GM18858 (cell line): ENCODE measurements around the gene MBP.
"Not testable (repeated sequence)": the region's sequence is repeated elsewhere in the genome, so short reads cannot be mapped to it uniquely, and the experiment has no call there.

Experiments
- ATAC-seq: cut with Tn5 transposase; IDR thresholded peaks from one replicate; pipeline ENCODE4 v1.9.1; 2021; ENCODE audit not compliant: unreplicated experiment

The MBP gene

DNA sequence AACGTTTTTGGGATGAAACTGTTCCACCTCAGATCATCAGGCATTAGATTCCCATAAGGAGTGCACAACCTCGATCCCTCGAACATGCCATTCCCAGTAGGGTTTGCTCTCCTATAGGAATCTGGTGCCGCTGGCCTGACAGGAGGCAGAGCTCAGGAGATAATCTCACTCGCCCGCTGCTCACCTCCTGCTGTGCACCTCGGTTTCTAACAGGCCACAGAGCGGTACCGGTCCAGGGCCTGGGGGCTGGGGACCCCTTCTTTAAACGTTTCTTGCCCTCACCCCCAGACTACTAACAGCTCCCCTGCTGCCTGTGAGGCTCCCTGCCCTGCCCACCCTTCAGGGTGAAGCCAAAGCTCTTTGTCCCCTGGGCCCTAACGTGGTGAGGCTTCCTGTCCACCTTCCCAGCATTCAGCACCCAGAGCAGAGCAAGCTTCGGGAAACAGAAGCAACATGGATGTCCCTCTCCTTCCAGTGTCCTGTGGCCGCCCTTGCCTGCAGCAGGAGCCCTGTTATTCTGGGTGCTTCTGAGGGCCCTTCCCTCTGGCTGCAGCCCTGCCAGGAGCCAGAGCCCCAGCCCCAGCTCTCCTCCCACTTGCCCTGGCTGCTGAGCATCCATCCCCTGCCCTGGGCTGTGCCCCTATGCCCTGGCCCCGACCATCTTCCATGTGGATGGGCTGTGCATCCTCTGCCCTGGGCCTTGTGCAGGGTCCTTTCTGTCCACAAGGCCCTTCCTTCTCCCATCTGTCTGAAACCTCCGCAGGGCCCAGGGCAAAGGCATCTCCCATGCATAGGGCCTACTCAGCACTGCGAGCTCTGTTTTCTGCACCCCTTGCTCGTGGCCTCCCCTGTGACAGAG is 140.1 kb downstream of the MBP start:
- ATAC-seq: no peak

DNA sequence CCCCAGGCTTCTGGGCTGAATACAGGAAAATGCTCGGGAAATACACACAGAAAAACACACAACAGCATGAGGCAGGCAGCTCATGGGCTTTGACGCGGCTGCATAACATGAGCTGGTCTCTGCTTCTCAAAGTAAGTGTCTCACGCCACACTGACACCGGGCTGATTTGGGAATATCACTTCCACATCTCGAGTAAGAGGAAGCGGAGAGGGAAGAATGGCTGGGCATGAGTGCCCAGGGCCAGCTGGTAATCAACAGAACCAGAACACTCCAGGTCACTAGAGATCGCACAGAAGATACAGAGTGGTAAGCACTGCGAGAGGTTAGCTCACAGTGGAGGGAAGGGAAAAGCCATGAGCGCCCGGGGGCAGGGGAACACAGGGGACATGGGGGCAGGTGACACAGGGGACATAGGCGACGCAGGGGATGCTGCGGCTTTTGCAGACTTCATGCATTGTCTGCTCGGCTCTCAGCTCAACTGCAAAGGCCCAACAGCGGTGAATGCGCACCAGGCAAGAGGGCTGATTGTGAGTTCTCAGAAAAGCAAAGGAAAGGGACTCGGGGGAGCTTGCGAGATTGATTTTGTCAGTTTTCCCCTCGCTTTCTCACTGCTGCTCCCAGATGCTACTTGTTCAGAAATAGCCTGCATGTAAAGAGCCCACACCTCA is 141.4 kb downstream of the MBP start:
- ATAC-seq: no peak

GRCh38 chr18:76990343-76991020 is 142.1 kb downstream of the MBP start:
- ATAC-seq: not testable (repeated sequence)

DNA sequence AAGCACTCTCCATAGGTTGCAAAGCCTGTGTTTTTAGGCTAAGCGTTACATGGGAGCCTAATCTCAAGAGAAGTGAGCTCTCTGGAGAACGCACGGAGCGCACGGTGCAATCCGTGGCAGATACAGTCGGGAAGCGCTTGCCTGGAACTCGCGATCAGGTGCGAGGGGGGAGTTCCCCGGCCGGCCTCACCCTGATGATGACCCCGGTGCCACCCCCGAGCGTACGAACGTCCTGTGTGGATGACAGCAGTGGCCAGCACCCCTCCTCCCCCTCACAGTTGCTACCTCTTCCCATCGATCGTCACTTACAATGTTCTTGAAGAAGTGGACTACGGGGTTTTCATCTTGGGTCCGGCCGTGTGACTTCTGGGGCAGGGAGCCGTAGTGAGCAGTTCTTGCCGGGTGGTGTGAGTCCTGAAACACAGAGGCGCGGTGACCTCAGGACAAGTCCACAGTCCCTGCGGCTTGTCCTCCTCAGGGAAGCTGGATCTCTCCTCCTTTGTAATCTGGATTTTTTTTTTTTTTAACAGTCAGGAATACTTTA is 142.9 kb downstream of the MBP start:
- ATAC-seq: no peak

DNA sequence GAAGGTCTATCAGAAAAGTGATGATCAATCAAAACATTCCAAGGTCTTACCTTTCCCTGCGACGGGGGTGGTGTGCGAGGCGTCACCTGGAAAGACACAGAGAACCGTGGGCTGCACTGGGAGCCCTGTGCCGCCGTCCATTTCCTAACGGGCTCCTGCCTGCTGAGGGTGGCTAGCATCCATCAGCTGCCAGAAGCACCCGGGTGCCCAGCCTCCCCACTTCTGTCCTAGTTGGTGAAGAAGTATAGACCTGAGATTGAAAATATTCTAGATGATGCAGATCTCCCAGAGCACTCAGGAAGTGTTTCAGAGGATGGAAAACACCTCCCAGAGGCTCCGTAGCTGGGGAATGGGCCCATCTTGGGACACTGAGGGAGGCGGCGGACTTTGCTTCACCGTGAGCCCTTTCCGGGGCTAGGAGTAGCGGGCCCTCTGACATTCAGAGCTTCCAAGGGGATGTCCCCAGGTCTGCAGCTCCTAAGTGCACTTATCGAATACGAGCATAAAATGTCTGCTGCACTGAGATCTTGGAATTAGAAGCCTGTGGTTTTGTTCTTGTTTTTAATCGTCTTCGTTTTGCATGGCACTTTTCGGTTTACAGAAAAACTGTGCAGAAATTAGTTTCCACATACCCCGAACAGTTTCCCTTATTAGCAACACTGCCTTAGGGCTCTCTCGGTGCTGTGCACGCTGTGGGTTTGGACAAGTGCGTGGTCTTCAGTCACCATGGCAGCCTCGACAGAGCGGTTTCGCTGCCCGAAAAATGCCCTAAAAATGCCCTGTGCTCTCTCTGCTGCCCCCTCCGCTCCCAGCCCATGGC is 143.5 kb downstream of the MBP start:
- ATAC-seq: no peak

DNA sequence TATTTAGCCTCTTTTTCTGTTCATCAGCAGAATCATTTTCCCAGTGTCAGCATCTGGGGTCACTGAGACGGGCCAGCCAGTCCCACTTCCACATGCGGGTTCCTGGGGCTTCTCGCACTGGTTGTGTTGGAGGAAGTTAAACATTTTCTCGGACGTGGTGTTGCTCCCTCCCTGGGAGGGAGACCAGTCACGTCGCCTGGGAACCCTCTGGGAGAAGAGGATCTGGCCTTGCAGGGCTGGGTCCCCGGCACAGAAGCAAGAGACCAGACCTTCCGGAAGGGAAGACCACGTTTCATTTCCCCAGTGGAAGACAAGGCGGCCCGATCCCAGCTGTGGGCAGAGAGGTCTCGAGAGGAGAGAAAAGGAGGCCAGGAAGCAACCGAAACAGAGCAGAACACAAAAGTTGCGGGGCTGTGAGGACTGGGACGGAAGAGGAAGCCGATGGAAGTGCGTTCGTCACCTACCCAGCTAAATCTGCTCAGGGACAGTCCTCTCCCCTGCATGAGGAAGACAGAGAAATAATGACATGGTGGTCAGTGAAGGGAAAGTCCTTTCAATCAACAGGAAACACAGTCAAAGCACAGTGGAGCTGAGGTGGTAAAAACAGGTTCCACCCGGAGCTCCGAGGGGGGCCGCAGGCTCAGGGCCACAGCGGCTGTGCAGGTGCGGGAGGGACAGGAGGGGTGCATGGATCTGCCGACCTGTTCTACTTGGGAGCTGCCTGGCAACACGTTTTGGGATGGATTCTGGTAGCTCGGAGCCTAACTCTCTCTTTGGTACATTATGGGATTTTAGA is 144.4 kb downstream of the MBP start:
- no peak for ATAC-seq

GRCh38 chr18:76986406-76986805 is 146.2 kb downstream of the MBP start:
- ATAC-seq: no peak

GRCh38 chr18:76985951-76986236 is 146.7 kb downstream of the MBP start:
- ATAC-seq: no peak

DNA sequence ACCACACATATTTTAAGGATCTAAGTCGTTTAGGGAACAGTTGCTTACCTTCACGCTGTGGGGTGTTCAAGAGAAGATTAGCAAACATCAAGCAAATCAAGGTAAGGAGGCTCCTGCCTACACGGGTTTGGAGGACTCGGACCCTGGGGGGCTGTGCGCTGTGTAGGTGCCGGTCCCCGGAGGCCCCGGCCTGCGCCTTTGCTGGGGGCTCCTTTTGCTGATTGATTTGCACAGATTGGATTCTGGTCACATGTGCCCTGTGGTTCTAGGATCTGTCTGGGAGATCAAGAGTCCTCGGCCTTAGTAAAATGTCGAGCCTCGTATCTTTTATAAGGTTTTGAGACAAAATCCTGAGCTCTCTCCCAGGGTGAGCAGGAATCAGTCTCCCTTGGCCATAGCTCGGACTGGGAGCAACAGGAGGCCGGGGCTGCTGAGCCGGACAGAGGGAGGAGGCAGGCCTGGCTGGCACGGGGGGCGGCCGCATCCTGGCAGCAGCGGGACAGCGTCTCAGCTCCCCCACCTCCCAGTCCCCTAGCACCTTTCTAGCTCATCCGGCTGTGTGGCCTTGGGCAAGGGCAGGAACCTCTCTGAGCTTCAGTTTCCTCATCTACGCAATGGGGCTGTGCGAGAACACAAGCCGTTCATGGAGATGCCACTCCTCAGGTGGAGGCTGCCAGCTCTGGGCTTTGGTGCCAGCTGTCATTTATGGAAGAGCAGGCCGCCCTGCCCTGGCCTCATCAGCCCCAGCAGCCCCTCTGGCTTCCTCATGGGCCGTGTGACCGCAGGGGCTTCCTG is 147.2 kb downstream of the MBP start:
- no peak for ATAC-seq

DNA sequence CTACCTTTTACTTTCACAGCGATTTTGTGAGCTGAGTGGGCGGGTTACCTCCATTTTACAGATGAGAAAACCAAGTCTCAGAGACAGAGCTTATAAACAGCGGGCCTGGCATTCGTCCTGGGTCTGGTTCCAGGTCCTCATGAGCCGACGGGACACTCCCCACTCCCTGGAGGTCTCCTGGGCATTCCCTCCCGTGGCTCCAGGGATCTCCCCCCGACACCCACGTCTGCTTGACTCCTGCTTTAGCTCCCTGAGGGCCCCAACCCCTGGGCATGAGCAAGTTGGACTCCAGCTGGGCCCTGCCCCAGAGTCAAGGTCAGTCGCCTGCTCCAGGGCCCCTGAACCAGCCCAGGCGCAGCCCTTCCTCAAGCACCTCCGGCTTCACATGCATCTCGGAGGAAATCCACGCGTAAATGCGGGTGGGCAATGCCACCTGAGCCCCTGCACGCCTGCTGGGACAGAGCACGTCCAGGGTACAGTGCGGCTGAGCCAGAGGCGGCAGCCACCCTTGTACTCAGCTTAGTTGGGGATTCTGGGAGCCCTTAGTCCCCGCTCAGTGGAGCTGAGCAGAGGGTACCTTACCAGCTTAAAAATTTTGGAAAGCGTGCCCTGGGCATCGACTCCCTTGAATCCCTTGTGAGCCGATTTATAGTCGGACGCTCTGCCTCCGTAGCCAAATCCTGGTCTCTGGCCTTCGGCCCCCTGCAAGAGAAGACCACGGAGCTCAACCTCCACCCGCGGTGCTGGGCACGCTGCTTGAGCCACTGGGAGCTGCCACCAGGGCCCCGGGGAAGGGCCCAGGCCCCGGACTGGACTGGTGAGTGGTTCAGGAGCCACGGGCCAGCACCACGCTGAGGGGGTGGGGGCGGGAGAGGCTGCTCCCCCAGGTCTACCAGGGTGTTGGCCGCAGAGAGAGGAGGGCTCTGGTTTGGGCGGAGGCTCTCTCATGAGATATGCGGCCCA is 148.1 kb downstream of the MBP start:
- ATAC-seq: no peak

- ATAC-seq: peak; percentile 3
These were observed 149.0 kb downstream of the MBP start for GRCh38 chr18:76983613-76984051.

GRCh38 chr18:76982841-76983583 is 149.6 kb downstream of the MBP start:
- ATAC-seq: peak; percentile 61

DNA sequence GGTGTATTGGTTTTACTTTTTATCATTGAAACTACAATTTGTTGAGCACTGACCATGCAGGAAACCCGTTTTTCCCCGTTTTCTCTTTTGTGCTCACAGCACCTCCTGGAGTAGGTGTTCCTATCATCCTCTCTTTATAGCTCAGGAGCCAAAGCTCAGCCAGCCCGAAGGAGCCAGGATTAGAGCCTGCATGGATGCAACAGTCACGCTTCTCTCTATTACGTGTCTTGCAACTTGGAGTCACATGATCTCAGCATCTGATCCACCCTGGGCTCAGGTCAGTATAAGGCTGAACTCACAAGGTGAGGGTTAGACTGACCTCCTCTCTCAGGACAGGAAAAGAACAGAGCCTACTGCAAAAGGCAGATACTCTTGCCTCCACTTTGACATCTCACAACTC is 150.5 kb downstream of the MBP start:
- no peak for ATAC-seq

- peak; percentile 37 for ATAC-seq
These were observed 151.1 kb downstream of the MBP start for GRCh38 chr18:76981396-76981968.

DNA sequence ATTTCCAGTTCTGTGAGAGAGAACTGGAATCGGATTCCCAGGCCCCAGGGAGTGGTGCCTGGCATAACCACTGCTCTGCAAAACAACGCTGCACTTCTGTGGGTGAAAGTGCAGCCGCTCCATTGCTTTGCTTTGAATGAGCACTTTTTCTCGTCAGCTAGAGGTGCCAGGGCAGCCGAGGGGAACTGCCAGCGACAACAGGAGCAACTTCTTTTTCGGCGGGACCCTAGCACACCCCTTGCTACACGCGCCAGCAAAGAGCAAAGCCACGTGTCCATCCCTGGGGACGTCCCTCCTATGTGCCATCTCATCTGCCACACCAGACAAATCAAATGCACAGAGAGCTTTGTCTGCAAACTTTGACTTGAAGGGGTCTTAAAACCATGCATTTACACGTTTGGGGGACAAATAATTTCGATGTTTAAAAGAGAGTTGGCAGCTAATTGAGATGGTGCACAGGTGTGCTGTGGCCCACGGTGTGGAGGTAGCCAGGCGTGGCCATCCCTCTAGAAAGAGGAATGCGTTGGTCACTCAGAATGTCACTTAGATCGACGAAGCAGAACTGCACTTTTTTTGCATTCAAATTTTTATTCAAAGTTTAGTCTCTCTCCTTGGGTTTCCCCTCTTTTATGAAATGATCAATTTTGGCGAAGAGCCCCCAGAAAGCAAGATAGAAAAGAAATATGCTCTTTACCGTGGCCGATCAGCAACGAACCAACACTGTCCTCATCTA is 151.8 kb downstream of the MBP start:
- ATAC-seq: peak; percentile 27

- ATAC-seq: no peak
These were observed 152.7 kb downstream of the MBP start for GRCh38 chr18:76979906-76980305.
